ENCODE results near the gene KIAA1217.
"Not testable (repeated sequence)": the region's sequence is repeated elsewhere in the genome, so short reads cannot be mapped to it uniquely, and the experiment has no call there.

Gene KIAA1217

GRCh38 chr10:24434961-24435360 lies 226.0 kb downstream of the KIAA1217 start:
- TF ChIP-seq, protein P1, sequence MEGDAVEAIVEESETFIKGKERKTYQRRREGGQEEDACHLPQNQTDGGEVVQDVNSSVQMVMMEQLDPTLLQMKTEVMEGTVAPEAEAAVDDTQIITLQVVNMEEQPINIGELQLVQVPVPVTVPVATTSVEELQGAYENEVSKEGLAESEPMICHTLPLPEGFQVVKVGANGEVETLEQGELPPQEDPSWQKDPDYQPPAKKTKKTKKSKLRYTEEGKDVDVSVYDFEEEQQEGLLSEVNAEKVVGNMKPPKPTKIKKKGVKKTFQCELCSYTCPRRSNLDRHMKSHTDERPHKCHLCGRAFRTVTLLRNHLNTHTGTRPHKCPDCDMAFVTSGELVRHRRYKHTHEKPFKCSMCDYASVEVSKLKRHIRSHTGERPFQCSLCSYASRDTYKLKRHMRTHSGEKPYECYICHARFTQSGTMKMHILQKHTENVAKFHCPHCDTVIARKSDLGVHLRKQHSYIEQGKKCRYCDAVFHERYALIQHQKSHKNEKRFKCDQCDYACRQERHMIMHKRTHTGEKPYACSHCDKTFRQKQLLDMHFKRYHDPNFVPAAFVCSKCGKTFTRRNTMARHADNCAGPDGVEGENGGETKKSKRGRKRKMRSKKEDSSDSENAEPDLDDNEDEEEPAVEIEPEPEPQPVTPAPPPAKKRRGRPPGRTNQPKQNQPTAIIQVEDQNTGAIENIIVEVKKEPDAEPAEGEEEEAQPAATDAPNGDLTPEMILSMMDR (IDR thresholded peaks at IDR 0.05; ENCODE audit: borderline replicate concordance, insufficient read depth, low read depth, low read length), result no peak
- no peak overlapping the region for H3K4me3 ChIP-seq (ENCODE audit: low read depth, low read length)

- TF ChIP-seq, protein P1 (IDR thresholded peaks at IDR 0.05; ENCODE audit: borderline replicate concordance, insufficient read depth, low read depth, low read length), result no peak
- H3K4me3 ChIP-seq (ENCODE audit: low read depth, low read length), result no peak overlapping the region
These were observed 226.4 kb downstream of the KIAA1217 start for GRCh38 chr10:24435374-24435773.

GRCh38 chr10:24437302-24437701 lies 228.4 kb downstream of the KIAA1217 start:
- TF ChIP-seq, protein P1 (IDR thresholded peaks at IDR 0.05; ENCODE audit: borderline replicate concordance, insufficient read depth, low read depth, low read length), result no peak
- no peak overlapping the region for H3K4me3 ChIP-seq (ENCODE audit: low read depth, low read length)

DNA sequence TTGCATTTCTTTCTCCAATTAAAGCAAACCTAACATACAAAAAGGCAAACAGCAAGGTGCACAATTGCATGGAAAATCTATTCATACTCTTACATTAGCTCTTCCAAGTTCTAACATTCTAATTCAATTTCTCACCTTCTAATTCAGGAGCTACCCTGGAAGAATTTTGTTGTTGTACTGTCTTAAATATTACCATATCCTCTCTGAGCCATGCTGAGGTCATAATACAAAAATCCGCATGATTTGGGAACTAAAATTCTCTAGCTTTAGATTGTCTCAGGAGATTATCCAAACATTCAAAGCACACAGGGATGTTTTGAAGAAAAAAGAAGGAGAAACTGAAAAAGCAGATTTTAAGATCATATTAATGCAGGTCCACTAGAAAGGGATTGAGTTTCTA lies 229.9 kb downstream of the KIAA1217 start:
- TF ChIP-seq, protein P1 (IDR thresholded peaks at IDR 0.05; ENCODE audit: borderline replicate concordance, insufficient read depth, low read depth, low read length), result no peak
- no peak overlapping the region for H3K4me3 ChIP-seq (ENCODE audit: low read depth, low read length)

DNA sequence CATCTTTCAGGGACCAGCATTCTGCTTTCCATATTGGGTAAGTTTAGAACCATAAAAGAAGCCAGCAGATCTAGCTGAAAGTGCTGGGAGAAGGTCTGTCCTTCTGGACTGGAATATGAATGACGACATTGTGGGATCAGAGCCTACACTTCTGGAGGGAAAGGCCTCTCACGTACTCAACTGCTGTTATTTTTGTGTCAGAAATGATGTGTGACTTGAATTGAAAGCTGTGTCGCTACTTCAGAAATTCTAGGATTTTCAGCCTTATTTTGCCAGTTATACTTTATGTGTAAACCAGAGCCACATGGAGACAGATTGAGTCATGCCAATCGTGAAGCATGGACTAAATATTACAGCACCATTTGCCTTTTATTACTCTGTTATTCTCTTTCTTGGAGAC lies 231.0 kb downstream of the KIAA1217 start:
- no peak overlapping the region for H3K4me3 ChIP-seq (ENCODE audit: low read depth, low read length)
- TF ChIP-seq, protein P1 (IDR thresholded peaks at IDR 0.05; ENCODE audit: borderline replicate concordance, insufficient read depth, low read depth, low read length), result no peak

DNA sequence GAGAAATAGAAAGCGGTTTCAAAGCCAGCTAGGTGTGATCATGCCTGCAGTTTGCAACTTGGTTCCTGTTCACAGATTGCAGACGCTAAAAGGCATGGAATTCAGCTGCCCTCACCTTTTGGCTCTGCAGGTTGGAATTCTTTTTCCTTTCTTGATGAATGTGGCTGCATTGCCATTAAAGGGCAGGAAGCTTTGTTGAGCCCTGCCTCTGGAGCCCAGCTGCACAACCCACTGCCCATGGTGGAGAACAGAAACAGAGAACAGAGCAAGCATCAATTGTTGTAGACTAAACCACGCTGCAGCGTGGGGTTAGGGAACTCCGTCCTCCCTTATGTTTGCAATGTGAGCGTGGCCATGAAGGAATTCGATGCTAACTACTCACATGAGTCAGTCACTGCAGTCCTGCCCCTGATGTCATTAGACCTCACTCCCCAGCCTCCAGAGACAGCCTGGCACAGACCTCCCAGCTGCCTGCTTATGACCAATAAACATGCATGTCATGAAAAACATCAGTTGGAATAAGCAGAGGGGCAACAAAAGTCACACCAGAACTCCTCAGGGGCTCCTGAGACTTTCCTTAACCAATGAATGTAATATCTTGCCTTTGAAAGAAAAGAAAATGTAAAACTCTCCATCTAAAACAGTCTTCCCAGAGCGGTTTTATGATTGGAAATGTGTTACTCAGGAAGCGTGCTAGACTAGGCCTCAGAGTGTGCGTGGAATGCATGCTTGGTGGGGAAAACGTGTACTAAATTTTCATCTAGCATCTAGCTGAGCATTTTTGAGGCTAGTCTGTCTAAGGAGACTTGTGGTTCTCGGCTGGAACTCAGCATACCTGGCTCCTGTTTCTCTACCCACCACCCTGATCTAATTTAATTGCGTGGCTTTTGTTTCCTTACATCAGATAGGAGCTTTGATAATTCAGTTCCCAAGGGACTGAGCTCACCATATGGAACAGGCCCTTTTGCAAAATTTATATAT lies 232.2 kb downstream of the KIAA1217 start:
- TF ChIP-seq, protein P1 (IDR thresholded peaks at IDR 0.05; ENCODE audit: borderline replicate concordance, insufficient read depth, low read depth, low read length), result no peak

GRCh38 chr10:24442234-24442633 lies 233.3 kb downstream of the KIAA1217 start:
- H3K4me3 ChIP-seq (ENCODE audit: low read depth, low read length), result no peak overlapping the region
- TF ChIP-seq, protein P1 (IDR thresholded peaks at IDR 0.05; ENCODE audit: borderline replicate concordance, insufficient read depth, low read depth, low read length), result no peak

More for the DNA sequence above, 232.2 kb downstream of the KIAA1217 start:
- no peak overlapping the region for H3K4me3 ChIP-seq (ENCODE audit: low read depth, low read length)

DNA sequence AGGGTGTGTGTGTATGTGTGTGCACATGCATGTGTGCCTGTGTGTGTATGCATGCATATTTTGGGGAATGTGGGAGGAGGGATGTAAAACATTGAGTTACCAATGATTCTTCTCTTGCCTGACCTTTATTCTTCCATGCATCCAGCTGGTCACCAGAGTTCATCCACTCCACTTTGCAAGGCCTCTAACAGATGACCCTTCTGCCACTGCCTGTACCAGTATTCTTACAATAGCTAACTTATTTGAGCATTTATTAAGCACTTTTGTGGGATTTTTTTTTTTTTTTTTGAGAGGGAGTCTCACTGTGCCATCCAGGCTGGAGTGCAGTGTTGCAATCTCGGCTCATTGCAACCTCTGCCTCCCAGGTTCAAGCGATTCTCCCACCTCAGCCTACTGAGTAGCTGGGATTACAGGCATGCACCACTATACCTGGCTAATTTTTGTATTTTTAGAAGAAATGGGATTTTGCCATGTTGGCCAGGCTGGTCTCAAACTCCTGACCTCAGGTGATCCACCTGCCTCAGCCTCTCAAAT lies 233.8 kb downstream of the KIAA1217 start:
- H3K4me3 ChIP-seq (ENCODE audit: low read depth, low read length), result not testable (repeated sequence)

All from GM12875 (cell line).